Right lung (tissue), 5 donors: ENCODE data around the gene ABCD4. TPM values are rescaled to one million over a fixed set of nuclear protein-coding genes. Genes with fewer than 3 reads are reported as not detected.

ENCODE experiments used
- DNase-seq, 2 donors: peaks; one replicate each; pipeline ENCODE4 v3.0.0-alpha.2; 2013
- polyA plus RNA-seq, 5 donors: library from polyadenylated mRNA; unstranded; fragments of 120-200 nt; gene quantifications; one replicate each; pipeline versions ENCODE4 v1.2.1 to v1.2.3, GENCODE V29; 2013; ENCODE audit warnings: inconsistent platforms in 1 of 5, low replicate concordance in 1 of 5; ENCODE audit not compliant: insufficient read length in 5 of 5, insufficient read depth in 1 of 5

Gene ABCD4
- polyA plus RNA-seq, 5 donors = 99.9 to 135 (median 107) TPM

DNA sequence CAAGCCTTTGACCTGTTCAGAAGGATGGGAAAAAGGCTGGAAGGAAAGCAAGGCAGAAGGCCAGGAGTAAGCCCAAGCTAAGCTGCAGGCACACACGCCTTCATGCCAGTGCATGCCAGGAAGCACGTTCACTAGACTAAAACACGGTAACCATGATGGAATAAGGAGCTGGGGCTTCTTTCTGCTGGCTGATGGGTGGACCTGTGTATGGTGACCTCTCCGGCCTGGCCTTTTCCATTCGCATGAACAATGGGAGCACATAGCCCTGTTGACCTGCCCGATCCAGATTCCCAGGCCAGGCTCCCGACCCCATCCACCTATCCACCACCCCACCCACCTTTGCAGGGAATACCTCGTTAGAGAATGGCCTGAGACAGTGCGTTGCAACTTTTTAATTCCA is 40.7 kb downstream of the ABCD4 start:
- DNase-seq = no peak

GRCh38 chr14:74261288-74261687 is 41.4 kb downstream of the ABCD4 start:
- no peak for DNase-seq

DNA sequence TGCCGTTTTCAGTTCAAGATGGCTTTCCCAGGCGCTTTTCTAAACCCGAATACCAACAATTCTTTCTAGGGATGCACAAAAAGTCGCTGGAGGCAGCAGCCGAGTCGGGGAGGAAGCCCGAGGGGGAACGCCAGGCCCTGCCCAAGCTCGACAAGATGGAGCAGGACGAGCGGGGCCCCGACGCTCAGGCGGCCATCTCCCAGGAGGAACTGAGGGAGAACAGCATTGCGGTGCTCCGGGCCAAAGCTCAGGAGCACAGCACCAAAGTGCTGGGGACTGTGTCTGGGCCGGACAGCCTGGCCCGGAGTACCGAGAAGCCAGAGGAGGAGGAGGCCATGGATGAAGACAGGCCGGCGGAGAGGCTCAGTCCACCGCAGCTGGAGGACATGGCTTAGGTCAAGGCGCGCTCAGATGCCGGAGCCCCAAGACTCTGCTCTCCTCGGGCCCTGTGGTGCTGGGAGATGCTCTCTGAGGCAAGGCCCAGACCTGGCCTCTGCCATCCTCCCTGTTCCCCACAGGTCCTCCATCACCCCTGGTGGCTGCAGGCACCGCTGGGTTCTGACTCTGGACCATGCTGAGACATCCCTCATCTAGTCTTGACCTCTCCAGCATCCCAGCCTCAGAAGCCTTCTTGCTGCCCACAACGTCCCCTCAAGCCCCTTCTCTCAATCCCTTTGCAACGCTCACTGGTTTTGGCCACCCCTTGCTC is 42.1 kb downstream of the ABCD4 start:
- no peak for DNase-seq

DNA sequence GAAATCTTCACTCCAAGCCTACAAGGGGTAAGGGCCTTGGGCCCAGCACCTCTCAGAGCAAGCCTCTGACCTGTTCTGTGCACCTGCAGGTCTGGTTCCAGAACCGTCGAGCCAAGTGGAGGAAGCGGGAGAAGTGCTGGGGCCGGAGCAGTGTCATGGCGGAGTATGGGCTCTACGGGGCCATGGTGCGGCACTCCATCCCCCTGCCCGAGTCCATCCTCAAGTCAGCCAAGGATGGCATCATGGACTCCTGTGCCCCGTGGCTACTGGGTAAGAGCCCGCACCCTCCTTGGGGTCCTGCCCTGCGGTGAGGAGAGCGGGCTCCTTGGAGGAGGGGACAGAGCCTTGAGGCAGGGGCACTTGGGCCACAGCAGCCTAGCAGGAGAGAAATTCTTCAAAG is 43.2 kb downstream of the ABCD4 start:
- DNase-seq = no peak

DNA sequence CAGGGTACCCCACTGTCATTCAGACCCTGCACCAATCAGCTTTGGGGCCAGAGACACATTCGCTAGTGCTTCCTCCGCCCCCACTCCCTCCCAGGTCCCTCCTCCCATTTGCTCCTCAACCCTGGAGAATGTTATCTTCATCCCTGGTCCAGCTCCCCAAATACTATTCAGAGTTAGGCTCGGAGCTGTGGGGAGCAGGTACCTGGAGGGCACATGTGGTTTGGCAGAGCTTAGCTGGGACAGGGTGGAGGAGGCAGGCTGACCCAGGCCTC is 44.0 kb downstream of the ABCD4 start:
- no peak for DNase-seq

DNA sequence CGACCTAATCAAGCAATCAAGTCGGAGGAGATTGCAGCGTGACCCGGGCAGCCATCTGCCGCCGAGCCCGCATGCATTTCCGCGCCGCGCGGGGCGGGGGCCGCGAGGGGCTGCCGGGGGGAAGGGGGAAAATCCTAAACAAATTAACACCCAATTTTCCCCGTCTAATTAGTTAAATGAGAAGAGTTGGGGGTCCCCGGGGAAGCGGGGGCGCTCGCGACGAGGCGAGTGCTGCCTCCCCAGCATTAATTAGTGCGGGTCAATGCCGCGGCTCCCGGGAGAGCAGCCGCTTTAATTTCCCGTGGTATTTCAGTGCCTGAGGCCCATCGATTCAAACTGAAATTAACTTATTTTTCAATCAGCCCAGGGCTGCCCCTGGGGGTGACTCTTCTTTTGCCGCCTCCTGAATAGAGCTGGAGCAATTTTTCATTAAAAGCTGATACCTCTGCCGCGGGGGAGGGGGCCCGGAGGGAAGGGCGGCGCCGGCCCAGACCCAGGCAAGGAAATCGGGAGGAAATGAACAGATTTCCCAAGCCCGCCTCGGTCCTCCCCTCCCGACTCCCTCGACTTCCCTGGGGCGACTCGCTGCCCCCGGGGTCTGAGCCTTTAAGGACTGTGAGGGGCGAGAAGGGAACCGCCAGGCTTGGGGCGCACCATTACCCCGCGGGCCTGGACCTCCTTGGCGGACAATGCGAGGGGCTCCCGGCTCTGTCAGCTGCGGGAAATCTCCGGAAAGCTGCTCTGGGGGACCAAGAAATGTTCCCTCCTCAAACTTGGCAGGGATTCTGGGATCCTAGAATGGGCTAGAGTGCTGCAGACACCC is 44.6 kb downstream of the ABCD4 start:
- no peak for DNase-seq

- DNase-seq = peak in 1 of 2 donors; percentile 33
Measured at GRCh38 chr14:74257078-74257940, 45.4 kb downstream of the ABCD4 start.

- DNase-seq = no peak
Measured at GRCh38 chr14:74255281-74255680, 47.5 kb downstream of the ABCD4 start.

DNA sequence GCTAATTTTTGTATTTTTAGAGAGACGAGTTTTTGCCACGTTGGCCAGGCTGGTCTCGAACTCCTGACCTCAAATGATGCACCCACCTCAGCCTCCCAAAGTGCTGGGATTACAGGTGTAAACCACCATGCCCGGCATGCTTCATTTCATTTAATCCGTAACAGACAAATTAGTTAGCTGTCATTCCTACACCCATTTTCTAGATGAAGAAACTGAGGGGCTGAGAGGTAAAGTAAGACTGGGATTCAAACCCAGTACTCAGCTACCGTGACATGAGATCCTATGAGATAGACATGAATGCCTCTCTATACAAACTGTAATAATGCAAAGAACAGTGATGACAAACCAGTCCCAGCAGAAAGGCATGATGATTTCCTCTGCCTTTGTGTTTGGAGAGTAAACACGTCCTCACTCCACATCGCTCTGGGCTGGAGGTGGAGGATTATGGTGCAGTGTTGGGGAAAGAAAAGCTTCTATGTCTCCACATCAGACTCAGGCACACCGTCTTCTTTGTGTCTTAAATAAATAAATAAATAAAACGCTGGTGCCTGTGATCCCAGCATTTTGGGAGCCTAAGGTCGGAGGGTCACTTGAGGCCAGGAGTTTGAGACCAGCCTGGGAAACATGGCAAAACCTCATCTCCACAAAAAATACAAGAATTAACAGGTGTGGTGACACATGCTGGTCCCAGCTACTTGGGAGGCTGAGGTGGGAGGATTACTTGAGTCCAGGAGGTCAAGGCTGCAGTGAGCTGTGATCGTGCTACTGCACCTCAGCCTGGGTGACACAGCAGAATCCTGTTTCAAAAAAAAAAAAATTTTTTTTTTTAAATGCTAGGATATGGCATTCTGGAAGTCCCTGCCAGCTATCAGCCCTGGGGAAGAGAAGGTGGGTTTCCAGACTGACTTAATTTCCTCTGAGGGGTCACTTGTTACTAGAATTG is 53.0 kb downstream of the ABCD4 start:
- DNase-seq = no peak

- DNase-seq = no peak
Measured at GRCh38 chr14:74248017-74248416, 54.7 kb downstream of the ABCD4 start.

DNA sequence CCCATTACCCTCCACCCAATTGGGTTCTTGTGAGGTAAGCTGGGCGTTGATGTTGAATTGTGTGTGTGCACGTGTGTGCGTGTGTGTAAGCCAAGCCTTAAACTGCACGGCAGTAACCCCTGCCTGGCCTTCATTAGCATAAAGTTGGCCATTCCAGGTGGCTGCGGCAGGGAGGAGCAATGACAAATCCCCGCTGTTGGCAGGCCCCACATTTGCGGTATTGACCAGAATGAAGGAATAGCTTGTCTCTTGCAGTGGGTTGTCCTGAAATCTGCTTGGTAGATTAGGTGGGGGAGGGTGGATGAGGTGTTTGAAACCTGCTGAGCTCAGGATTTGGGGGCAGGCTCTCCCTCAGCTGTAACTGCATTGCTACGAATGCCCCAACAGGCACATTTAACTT is 56.2 kb downstream of the ABCD4 start:
- DNase-seq = no peak

DNA sequence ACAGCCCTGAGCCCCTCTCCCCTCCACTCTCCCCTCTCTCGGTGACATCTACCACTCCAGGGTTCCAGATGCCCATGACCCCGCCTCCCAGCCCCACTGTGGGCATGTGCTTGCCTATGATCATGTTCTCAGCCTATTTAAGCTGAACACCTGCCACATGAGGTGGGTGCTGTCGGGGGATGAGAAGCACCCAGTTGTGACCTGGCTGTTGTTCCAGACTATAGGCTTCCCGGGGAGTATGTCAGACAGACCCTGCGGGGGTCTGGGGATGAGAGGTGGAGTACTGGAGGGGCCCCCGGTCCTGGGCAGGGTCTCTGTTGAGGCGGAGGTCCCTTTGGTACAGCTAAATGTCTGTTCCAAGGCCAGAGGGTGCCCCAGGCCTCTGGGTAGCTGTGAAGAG is 57.4 kb downstream of the ABCD4 start:
- DNase-seq = no peak

DNA sequence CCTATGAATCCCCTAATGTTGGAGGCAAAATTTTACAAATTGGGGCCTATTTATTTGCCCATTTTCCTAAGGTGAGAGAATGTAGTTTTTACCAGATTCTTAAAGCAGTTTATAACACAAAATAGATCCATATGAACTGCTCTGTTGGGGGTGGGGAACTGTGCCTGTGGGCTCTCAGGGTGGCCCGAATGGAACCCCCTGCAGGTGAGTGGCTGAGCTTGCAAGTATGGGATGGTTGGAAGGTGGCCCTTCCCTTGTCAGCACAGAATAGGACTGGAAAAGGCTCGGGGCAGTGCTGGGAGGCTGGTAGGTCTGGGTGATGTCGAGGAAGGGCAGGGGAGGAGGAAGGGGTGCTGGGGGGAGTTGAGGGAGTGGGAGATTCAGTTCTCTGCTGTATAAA is 58.6 kb downstream of the ABCD4 start:
- no peak for DNase-seq

GRCh38 chr14:74243051-74243450 is 59.7 kb downstream of the ABCD4 start:
- DNase-seq = no peak

- DNase-seq = no peak
Measured at GRCh38 chr14:74242780-74243042, 60.0 kb downstream of the ABCD4 start.

GRCh38 chr14:74242021-74242779 is 60.5 kb downstream of the ABCD4 start:
- DNase-seq = no peak

GRCh38 chr14:74241652-74242017 is 61.1 kb downstream of the ABCD4 start:
- no peak for DNase-seq

GRCh38 chr14:74240794-74241651 is 61.7 kb downstream of the ABCD4 start:
- peak in 1 of 2 donors; percentile 27 for DNase-seq

- DNase-seq = no peak
Measured at GRCh38 chr14:74239848-74240793, 62.6 kb downstream of the ABCD4 start.
